GM12878 (cell line): ENCODE data around the gene LIMS1. TPM values are rescaled to one million over a fixed set of nuclear protein-coding genes. Genes with fewer than 3 reads are reported as not detected.

Experiments used
- ASH2L ChIP-seq: fragments of 300-600, 200-600 bp; sonication (generic); IDR thresholded peaks from 2 replicates; pipeline ENCODE4 v1.6.1; 2017; ENCODE audit warnings: low read depth, mild to moderate bottlenecking, borderline replicate concordance
- CREB1 ChIP-seq: IDR thresholded peaks from 2 replicates; pipeline ENCODE4 v1.6.1; 2012; ENCODE audit warnings: low read depth, mild to moderate bottlenecking, inconsistent platforms
- GABPA ChIP-seq: IDR thresholded peaks from 2 replicates; pipeline ENCODE4 v1.6.1; 2014; ENCODE audit warnings: antibody characterized with exemption, low read depth, mild to moderate bottlenecking, inconsistent platforms
- JUNB ChIP-seq: IDR thresholded peaks from 2 replicates; pipeline ENCODE4 v1.6.1; 2016; ENCODE audit warnings: antibody characterized with exemption, mild to moderate bottlenecking
- MTA3 ChIP-seq: IDR thresholded peaks from 2 replicates; pipeline ENCODE4 v1.6.1; 2012; ENCODE audit warnings: low read length, inconsistent platforms, borderline replicate concordance
- NFYA ChIP-seq: IDR thresholded peaks from 2 replicates; pipeline ENCODE4 v1.6.1; 2011; ENCODE audit warnings: low read depth, mild to moderate bottlenecking, low read length, improper control_type of control experiment, borderline replicate concordance
- NFYB ChIP-seq: IDR thresholded peaks from 2 replicates; pipeline ENCODE4 v1.6.1; 2011; ENCODE audit warnings: low read depth, mild to moderate bottlenecking, low read length, improper control_type of control experiment, moderate library complexity; ENCODE audit not compliant: insufficient read depth
- PAX8 ChIP-seq: fragments of 450-650 bp; IDR thresholded peaks from 2 replicates; pipeline ENCODE4 v1.6.1; 2017; ENCODE audit warnings: mild to moderate bottlenecking, moderate library complexity
- POLR2AphosphoS2 ChIP-seq: IDR thresholded peaks from 2 replicates; pipeline ENCODE4 v1.6.1; 2011; ENCODE audit warnings: low read depth, mild to moderate bottlenecking, low read length, improper control_type of control experiment, moderate library complexity
- RAD51 ChIP-seq: fragments of 450-650 bp; IDR thresholded peaks from 2 replicates; pipeline ENCODE4 v1.6.1; 2016; ENCODE audit warnings: moderate library complexity, mild to moderate bottlenecking, inconsistent platforms
- TARDBP ChIP-seq: IDR thresholded peaks from 2 replicates; pipeline ENCODE4 v1.6.1; 2016; ENCODE audit warnings: borderline replicate concordance
- polyA plus RNA-seq, 11 experiments: library from polyadenylated mRNA; depleted of rRNA in 4 of 11; unstranded in 6 of 11; stranded (reverse) in 5 of 11; fragments of >200 nt; fragmentation: Nextera tagmentation in 4 of 11; fragmentation: Illumina TruSeq in 1 of 11; extraction: Ambion mirVana in 4 of 11; extraction: Trizol in 1 of 11; gene quantifications; 1 replicate in 1 of 11; 2 replicates in 10 of 11; pipeline versions ENCODE4 v1.2.1 to v1.2.3, GENCODE V29; 2011 to 2016; ENCODE audit warnings: inconsistent platforms in 2 of 11, missing spikeins in 2 of 11, low read depth in 1 of 11
- total RNA-seq, 4 experiments: library from RNA; depleted of rRNA in 3 of 4; stranded (reverse); fragments of >200 nt in 3 of 4; fragmentation: Illumina TruSeq in 1 of 4; extraction: Trizol in 1 of 4; gene quantifications; 2 replicates each; pipeline versions ENCODE4 v1.2.1 to v1.2.3, GENCODE V29; 2013 to 2021
- TF ChIP-seq, protein P1 (sequence below): fragments of 150-350 bp; IDR thresholded peaks from 2 replicates; pipeline ENCODE4 v1.6.1; 2014; ENCODE audit warnings: mild to moderate bottlenecking, low read depth, low read length
- TF ChIP-seq, protein P2 (sequence below): IDR thresholded peaks from 2 replicates; pipeline ENCODE4 v1.6.1; 2011; ENCODE audit warnings: borderline replicate concordance, low read depth, mild to moderate bottlenecking, moderate library complexity, mixed read lengths, low read length; ENCODE audit not compliant: insufficient read depth; ENCODE audit errors: extremely low read length
- TF ChIP-seq, protein P3 (sequence below): fragments of 450-650 bp; IDR thresholded peaks from 2 replicates; pipeline ENCODE4 v1.6.1; 2017; ENCODE audit warnings: antibody characterized with exemption, mild to moderate bottlenecking, moderate library complexity
- TF ChIP-seq, protein P4 (sequence below): fragments of 450-650 bp; IDR thresholded peaks from 2 replicates; pipeline ENCODE4 v1.6.1; 2017; ENCODE audit warnings: mild to moderate bottlenecking, moderate library complexity
- TF ChIP-seq, protein P5 (sequence below): IDR thresholded peaks from 2 replicates; pipeline ENCODE4 v1.6.1; 2012; ENCODE audit warnings: low read depth, low read length, improper control_type of control experiment
- TF ChIP-seq, protein P6 (sequence below): fragments of 450-650 bp; IDR thresholded peaks from 2 replicates; pipeline ENCODE4 v1.6.1; 2018; ENCODE audit warnings: mild to moderate bottlenecking, low read depth, moderate library complexity; ENCODE audit not compliant: partially characterized antibody

Gene LIMS1
- total and polyA plus RNA-seq, 10 of the 15 experiments (the other 5 are each of a cell fraction or from before 2014, with no cell fraction given): 15.7 to 98.1 (median 43.9) TPM

DNA sequence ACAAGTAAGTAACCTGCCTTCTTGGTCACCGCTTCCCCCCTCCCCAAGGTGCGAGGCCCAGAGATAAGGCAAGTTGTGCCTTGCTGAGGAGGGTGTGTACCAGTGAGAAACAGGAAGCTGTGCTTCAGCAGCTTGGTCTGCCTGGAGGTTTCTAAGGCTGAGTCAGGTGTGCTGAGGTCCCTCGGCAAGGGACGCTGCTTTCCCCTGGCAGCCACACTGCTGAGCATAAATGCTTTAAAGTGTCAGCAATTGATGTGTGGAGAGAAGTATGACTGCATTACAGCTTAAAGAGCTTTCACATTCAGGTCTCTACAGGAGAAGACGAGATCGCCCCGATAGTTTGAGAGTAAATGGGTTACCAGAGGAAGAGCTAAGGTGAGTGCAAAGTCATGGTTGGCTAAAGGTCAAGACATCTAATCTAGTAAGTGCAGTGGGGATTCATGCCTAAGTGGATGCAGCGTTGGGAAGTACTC is 86.9 kb downstream of the LIMS1 start (continued):
- TF ChIP-seq, protein P1, sequence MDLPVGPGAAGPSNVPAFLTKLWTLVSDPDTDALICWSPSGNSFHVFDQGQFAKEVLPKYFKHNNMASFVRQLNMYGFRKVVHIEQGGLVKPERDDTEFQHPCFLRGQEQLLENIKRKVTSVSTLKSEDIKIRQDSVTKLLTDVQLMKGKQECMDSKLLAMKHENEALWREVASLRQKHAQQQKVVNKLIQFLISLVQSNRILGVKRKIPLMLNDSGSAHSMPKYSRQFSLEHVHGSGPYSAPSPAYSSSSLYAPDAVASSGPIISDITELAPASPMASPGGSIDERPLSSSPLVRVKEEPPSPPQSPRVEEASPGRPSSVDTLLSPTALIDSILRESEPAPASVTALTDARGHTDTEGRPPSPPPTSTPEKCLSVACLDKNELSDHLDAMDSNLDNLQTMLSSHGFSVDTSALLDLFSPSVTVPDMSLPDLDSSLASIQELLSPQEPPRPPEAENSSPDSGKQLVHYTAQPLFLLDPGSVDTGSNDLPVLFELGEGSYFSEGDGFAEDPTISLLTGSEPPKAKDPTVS: no peak
- TF ChIP-seq TARDBP (0 out of 2 replicates have a peak, but pooled peaks have one; percentile 49), MTA3 (no peak), POLR2AphosphoS2 (no peak), NFYB (no peak), JUNB (no peak), RAD51 (no peak), ASH2L (no peak), PAX8 (no peak), NFYA (no peak), GABPA (no peak), CREB1 (no peak)
- TF ChIP-seq, protein P2, sequence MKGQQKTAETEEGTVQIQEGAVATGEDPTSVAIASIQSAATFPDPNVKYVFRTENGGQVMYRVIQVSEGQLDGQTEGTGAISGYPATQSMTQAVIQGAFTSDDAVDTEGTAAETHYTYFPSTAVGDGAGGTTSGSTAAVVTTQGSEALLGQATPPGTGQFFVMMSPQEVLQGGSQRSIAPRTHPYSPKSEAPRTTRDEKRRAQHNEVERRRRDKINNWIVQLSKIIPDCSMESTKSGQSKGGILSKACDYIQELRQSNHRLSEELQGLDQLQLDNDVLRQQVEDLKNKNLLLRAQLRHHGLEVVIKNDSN: no peak
- TF ChIP-seq, protein P3, sequence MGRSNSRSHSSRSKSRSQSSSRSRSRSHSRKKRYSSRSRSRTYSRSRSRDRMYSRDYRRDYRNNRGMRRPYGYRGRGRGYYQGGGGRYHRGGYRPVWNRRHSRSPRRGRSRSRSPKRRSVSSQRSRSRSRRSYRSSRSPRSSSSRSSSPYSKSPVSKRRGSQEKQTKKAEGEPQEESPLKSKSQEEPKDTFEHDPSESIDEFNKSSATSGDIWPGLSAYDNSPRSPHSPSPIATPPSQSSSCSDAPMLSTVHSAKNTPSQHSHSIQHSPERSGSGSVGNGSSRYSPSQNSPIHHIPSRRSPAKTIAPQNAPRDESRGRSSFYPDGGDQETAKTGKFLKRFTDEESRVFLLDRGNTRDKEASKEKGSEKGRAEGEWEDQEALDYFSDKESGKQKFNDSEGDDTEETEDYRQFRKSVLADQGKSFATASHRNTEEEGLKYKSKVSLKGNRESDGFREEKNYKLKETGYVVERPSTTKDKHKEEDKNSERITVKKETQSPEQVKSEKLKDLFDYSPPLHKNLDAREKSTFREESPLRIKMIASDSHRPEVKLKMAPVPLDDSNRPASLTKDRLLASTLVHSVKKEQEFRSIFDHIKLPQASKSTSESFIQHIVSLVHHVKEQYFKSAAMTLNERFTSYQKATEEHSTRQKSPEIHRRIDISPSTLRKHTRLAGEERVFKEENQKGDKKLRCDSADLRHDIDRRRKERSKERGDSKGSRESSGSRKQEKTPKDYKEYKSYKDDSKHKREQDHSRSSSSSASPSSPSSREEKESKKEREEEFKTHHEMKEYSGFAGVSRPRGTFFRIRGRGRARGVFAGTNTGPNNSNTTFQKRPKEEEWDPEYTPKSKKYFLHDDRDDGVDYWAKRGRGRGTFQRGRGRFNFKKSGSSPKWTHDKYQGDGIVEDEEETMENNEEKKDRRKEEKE: no peak
- TF ChIP-seq, protein P4, sequence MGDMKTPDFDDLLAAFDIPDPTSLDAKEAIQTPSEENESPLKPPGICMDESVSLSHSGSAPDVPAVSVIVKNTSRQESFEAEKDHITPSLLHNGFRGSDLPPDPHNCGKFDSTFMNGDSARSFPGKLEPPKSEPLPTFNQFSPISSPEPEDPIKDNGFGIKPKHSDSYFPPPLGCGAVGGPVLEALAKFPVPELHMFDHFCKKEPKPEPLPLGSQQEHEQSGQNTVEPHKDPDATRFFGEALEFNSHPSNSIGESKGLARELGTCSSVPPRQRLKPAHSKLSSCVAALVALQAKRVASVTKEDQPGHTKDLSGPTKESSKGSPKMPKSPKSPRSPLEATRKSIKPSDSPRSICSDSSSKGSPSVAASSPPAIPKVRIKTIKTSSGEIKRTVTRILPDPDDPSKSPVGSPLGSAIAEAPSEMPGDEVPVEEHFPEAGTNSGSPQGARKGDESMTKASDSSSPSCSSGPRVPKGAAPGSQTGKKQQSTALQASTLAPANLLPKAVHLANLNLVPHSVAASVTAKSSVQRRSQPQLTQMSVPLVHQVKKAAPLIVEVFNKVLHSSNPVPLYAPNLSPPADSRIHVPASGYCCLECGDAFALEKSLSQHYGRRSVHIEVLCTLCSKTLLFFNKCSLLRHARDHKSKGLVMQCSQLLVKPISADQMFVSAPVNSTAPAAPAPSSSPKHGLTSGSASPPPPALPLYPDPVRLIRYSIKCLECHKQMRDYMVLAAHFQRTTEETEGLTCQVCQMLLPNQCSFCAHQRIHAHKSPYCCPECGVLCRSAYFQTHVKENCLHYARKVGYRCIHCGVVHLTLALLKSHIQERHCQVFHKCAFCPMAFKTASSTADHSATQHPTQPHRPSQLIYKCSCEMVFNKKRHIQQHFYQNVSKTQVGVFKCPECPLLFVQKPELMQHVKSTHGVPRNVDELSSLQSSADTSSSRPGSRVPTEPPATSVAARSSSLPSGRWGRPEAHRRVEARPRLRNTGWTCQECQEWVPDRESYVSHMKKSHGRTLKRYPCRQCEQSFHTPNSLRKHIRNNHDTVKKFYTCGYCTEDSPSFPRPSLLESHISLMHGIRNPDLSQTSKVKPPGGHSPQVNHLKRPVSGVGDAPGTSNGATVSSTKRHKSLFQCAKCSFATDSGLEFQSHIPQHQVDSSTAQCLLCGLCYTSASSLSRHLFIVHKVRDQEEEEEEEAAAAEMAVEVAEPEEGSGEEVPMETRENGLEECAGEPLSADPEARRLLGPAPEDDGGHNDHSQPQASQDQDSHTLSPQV: no peak
- TF ChIP-seq, protein P5, sequence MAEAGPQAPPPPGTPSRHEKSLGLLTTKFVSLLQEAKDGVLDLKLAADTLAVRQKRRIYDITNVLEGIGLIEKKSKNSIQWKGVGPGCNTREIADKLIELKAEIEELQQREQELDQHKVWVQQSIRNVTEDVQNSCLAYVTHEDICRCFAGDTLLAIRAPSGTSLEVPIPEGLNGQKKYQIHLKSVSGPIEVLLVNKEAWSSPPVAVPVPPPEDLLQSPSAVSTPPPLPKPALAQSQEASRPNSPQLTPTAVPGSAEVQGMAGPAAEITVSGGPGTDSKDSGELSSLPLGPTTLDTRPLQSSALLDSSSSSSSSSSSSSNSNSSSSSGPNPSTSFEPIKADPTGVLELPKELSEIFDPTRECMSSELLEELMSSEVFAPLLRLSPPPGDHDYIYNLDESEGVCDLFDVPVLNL: no peak
- TF ChIP-seq, protein P6, sequence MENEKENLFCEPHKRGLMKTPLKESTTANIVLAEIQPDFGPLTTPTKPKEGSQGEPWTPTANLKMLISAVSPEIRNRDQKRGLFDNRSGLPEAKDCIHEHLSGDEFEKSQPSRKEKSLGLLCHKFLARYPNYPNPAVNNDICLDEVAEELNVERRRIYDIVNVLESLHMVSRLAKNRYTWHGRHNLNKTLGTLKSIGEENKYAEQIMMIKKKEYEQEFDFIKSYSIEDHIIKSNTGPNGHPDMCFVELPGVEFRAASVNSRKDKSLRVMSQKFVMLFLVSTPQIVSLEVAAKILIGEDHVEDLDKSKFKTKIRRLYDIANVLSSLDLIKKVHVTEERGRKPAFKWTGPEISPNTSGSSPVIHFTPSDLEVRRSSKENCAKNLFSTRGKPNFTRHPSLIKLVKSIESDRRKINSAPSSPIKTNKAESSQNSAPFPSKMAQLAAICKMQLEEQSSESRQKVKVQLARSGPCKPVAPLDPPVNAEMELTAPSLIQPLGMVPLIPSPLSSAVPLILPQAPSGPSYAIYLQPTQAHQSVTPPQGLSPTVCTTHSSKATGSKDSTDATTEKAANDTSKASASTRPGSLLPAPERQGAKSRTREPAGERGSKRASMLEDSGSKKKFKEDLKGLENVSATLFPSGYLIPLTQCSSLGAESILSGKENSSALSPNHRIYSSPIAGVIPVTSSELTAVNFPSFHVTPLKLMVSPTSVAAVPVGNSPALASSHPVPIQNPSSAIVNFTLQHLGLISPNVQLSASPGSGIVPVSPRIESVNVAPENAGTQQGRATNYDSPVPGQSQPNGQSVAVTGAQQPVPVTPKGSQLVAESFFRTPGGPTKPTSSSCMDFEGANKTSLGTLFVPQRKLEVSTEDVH: no peak
